ENCODE measurements around the gene QKI. TPM values are rescaled to one million over a fixed set of nuclear protein-coding genes. Genes with fewer than 3 reads are reported as not detected.

Gene QKI
- total RNA-seq, 1 donor from 2014 or later = 247 TPM

- Histone ChIP-seq H3K4me1 (peaks cover 34% of the 10 kb centered on the region), H3K9me3 (no peaks in the 10 kb centered on the region), H3K27me3 (ENCODE audit: low read depth) (no peaks in the 10 kb centered on the region), H3K4me3 (no peak overlapping the region), H3K27ac (no peak overlapping the region), H3K36me3 (no peaks in the 10 kb centered on the region)
- TF ChIP-seq, protein P1, sequence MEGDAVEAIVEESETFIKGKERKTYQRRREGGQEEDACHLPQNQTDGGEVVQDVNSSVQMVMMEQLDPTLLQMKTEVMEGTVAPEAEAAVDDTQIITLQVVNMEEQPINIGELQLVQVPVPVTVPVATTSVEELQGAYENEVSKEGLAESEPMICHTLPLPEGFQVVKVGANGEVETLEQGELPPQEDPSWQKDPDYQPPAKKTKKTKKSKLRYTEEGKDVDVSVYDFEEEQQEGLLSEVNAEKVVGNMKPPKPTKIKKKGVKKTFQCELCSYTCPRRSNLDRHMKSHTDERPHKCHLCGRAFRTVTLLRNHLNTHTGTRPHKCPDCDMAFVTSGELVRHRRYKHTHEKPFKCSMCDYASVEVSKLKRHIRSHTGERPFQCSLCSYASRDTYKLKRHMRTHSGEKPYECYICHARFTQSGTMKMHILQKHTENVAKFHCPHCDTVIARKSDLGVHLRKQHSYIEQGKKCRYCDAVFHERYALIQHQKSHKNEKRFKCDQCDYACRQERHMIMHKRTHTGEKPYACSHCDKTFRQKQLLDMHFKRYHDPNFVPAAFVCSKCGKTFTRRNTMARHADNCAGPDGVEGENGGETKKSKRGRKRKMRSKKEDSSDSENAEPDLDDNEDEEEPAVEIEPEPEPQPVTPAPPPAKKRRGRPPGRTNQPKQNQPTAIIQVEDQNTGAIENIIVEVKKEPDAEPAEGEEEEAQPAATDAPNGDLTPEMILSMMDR (IDR thresholded peaks at IDR 0.05) = no peak
- ATAC-seq (peak; percentile 80 to 88), DNase-seq (peak; percentile 65)
- intact Hi-C loops (cut with DNase I) = no loop called here
Measured at GRCh38 chr6:163392533-163392932, 22.0 kb upstream of the QKI start.

- Histone ChIP-seq H3K9me3 (no peaks in the 10 kb centered on the region), H3K4me1 (peaks cover 35% of the 10 kb centered on the region), H3K4me3 (no peak overlapping the region), H3K27ac (peak overlapping the region; percentile 26), H3K36me3 (no peaks in the 10 kb centered on the region), H3K27me3 (ENCODE audit: low read depth) (no peaks in the 10 kb centered on the region)
- TF ChIP-seq, protein P1 (IDR thresholded peaks at IDR 0.05) = no peak
- DNase-seq (no peak), ATAC-seq (no peak)
- intact Hi-C loops (cut with DNase I) = no loop called here
Measured at GRCh38 chr6:163393923-163394322, 20.6 kb upstream of the QKI start.

- ATAC-seq (no peak), DNase-seq (no peak)
- H3K27me3 ChIP-seq (ENCODE audit: low read depth) = no peaks in the 10 kb centered on the region
- TF ChIP-seq, protein P1 (IDR thresholded peaks at IDR 0.05) = no peak
- H3K4me3 ChIP-seq = no peak overlapping the region
- H3K4me1 ChIP-seq = peaks cover 35% of the 10 kb centered on the region
- no peaks in the 10 kb centered on the region for H3K36me3 ChIP-seq
- H3K9me3 ChIP-seq = no peaks in the 10 kb centered on the region
- intact Hi-C loops (cut with DNase I) = no loop called here
- H3K27ac ChIP-seq = no peak overlapping the region
Measured at GRCh38 chr6:163394659-163395058, 19.9 kb upstream of the QKI start.

- no peak for ATAC-seq
- DNase-seq = no peak
- Histone ChIP-seq H3K27me3 (ENCODE audit: low read depth) (no peaks in the 10 kb centered on the region), H3K4me1 (peaks cover 35% of the 10 kb centered on the region), H3K9me3 (no peaks in the 10 kb centered on the region), H3K27ac (no peak overlapping the region), H3K36me3 (no peaks in the 10 kb centered on the region), H3K4me3 (no peak overlapping the region)
- TF ChIP-seq, protein P1 (IDR thresholded peaks at IDR 0.05) = no peak
- intact Hi-C loops (cut with DNase I) = no loop called here
Measured at GRCh38 chr6:163395122-163395830, 19.2 kb upstream of the QKI start.

- no peak overlapping the region for H3K27ac ChIP-seq
- no peaks in the 10 kb centered on the region for H3K9me3 ChIP-seq
- intact Hi-C loops (cut with DNase I) = no loop called here
- H3K27me3 ChIP-seq (ENCODE audit: low read depth) = no peaks in the 10 kb centered on the region
- ATAC-seq (no peak), DNase-seq (no peak)
- peaks cover 35% of the 10 kb centered on the region for H3K4me1 ChIP-seq
- H3K36me3 ChIP-seq = no peaks in the 10 kb centered on the region
- TF ChIP-seq, protein P1 (IDR thresholded peaks at IDR 0.05) = no peak
- H3K4me3 ChIP-seq = no peak overlapping the region
Measured at GRCh38 chr6:163395831-163396185, 18.7 kb upstream of the QKI start.
